ENCODE data around the gene PSEN2.

Gene PSEN2

DNA sequence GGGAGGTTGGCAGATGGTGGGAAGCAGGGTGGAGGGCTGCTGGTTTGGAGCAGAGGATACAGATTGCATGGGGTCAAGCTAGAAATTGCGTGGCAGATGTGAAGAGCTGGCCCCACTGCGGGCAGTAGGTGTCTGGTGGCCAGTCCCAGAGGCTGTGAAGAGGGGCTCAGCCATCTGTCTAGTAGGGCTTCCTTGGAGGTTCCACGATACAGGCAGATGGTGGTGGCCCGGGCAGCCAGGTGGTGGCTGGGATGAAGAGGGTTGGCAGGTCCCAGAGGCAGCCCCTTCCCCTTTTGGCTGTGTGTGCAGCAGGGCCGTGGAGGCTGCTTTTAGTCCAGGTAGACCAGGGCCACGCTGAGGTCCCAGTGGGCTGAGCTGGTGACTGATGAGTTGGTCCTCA, 16.6 kb downstream of the PSEN2 start:
- DNase-seq = no peak

GRCh38 chr1:226888021-226888420, 17.6 kb downstream of the PSEN2 start:
- no peak for DNase-seq

DNA sequence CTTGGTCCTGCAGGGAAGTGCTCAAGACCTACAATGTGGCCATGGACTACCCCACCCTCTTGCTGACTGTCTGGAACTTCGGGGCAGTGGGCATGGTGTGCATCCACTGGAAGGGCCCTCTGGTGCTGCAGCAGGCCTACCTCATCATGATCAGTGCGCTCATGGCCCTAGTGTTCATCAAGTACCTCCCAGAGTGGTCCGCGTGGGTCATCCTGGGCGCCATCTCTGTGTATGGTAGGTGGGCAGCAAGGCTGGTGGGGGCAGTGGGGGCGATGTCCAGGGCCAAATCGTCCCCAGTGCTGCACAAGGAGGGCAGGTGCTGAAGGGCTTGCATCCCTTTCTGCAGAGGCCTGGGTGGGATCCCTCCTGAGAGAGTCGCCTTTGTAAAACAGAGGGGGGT, 18.4 kb downstream of the PSEN2 start:
- DNase-seq = no peak

DNA sequence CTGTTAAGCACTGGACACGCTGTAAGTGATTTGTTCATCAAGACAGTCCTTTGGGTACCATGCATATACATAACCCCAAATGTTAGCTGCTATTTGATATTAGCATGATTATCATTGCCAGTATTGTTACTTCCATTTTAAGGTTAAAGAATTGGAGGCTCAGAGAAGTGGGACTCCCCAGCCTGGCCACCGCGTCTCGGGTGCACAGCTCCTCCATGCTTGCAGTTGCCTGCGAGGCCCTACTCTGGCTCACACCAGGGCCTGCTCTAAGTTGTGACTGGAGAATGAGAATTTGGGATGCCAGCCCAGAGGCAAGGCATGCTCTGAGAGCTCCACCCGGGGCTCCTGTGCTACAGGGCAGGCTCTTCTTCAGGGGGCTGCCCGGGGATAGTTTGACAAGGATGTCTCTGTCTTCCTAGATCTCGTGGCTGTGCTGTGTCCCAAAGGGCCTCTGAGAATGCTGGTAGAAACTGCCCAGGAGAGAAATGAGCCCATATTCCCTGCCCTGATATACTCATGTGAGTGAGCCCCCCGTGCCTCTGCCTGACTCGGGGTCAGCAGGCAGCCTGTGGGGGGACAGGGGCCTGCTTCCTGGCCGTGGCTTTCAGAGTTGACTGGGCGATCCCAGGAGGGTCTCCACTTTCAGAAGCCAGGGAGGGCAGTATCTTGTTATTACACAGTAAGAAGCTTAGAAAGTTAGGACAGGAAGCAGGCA, 19.4 kb downstream of the PSEN2 start:
- DNase-seq = no peak

GRCh38 chr1:226890331-226891108, 20.1 kb downstream of the PSEN2 start:
- no peak for DNase-seq

DNA sequence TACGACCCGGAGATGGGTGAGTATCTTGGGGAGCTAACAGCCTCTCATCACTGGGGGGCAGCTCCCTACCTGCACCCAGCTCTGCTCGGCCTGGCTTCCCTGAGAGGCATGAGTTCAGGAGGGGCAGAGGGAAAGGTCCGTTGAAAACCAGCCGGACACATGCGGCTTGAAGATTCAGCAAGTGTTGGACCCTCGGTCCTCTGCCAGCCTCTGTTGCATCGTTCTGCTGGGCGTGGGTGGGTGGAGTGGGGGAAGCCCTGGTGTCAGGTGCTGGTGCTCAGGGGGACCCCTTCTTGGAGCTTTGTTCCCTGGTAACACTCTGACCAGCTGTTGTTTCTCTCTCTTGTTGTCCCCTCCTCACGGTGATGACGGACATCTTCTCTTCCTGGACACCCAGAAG, 20.9 kb downstream of the PSEN2 start:
- DNase-seq = no peak

DNA sequence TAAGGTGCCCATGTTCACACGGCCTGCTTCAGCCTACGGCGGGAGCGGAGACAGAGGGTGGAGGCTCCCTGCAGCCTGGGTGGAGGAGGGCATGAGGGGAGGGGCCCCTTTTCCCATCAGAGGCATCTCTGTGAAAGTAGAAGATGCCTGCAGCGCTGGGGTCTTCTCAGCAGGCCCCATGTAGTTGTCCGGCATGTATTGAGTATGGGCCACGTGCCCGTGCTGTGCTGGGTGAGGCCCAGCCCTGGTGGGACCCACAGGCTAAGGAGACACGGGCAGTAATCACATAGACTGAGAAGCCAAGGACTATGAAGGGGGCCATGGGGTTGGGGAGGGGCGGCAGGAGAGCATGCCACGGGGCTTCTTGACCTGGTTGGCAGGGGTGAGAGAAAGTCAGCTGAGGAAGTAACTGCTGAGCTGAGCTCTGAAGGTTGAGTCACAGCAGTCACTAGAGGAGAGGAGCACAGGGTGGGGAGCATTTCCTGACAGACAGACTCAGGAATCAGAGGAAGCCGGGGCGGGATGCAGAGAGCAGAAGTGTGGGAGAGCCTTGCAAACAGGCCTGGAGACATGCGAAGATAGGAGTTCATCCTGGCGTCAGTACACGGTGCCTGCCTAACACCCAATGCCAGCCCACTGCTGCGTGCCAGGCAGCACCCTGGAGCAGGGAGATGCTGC, 21.6 kb downstream of the PSEN2 start:
- DNase-seq = no peak

GRCh38 chr1:226892524-226892875, 22.1 kb downstream of the PSEN2 start:
- DNase-seq = no peak

GRCh38 chr1:226893936-226894335, 23.5 kb downstream of the PSEN2 start:
- DNase-seq = no peak

DNA sequence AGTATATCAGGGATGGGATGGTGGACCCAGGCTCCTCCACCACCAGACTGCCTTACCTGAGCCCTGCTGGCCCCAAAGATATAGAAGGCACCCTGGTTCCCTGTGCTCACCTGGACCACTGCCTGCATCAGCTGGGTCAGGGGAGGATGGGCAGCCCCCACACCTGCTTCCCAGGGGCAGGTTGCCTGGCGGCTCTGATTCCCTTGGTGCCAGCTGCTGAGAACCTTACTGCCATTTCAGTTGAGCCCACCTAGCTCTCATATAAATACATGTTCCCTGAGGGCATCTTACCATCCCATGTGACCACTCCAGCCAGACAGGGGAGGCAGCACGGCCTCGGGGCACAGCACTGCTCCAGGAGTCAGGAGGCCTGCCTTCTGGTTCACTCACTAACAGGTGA, 24.4 kb downstream of the PSEN2 start:
- DNase-seq = no peak

- no peak for DNase-seq
Observed at GRCh38 chr1:226895644-226896043, 25.2 kb downstream of the PSEN2 start.

DNA sequence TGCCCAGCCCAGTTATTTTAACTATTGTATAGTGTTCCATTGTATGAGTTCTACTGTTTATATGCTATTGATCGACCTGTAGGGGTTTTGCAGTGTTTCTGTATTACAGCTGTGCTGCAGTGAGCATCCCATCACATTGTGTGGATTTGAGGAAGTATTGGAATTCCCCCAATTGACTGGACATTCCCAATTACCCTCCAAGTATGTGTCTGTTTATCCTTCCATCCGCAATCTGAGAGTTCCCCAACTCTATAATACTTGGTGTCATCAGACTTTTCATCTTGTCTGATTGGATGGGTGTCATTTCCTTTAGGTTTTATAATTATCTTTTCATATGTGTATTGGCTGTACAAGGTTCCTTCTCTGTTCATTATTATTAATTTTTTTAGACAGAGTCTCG, 27.8 kb downstream of the PSEN2 start:
- no peak for DNase-seq

DNA sequence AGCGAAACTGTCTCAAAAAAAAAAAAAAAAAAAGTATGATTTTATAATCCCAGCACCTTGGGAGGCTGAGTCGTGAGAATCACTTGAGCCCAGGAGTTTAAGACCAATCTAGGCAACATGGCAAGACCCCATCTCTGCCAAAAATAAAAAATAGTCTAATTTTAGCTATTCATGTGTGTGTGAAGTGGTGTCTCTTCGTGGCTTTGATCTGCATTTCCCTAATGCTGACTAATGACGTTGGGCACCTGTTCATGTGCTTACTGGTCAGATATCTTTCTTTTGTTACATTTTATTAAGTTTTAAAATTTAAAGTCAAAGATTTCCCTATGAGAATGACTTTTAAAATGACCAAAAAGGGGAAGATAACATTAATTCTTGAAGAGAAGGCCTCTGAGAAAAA, 31.0 kb downstream of the PSEN2 start:
- no peak for DNase-seq

GRCh38 chr1:226902601-226903000, 32.2 kb downstream of the PSEN2 start:
- no peak for DNase-seq

- DNase-seq = no peak
Observed at GRCh38 chr1:226903819-226904716, 33.7 kb downstream of the PSEN2 start.

DNA sequence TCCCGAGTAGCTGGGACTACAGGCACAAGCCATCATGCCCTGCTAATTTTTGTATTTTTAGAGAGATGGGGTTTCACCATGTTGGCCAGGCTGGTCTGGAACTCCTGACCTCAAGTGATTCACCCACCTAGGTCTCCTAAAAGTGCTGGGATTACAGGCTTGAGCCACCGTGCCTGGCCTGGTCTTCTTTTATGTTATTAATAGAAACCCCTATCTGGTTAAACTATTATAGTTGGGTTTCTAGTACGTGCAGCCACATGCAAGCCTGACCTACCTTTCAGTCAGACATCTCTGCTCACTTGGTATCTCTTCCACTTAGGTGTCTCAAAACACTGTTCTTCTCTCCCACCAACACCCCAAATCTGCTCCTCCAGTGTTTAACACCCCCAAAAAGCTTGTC, 34.4 kb downstream of the PSEN2 start:
- no peak for DNase-seq

DNA sequence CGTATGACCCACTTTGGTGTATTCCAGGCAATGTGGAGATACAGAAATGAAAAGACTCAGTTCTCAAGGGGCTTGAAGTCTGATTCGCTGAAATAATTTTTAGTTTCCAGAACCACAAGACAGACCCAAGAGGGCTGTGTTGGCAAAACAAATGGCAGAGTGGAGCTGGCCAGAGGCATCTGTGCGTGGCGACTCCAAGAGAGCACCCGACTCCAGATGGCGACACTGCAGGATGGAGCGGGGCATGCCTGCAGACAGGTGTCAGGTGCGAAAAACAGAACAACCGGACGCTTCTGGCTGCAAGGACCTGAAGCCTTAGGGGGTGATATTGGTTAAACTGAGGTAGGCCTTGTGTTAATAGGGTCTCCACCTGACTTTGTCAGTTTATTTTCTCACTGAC, 38.0 kb downstream of the PSEN2 start:
- DNase-seq = no peak

DNA sequence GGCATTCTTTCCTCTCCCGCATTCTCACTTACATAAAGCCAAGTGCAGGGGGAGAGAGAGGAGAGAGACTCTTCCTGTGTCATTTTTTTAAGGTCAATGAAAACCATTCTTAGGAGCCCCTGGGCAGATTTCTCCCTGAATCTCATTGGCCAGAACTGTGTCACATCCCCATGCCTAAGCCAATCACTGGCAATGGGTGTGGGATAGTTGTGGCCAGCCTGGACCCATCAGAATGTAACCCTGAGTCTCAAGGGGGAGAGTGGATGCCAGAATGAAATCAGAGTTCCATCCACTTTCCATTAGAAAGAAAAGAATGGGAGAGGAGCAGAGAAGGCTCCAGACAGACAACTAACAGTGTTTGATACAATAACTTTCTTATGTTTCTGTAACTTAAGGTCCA, 38.5 kb downstream of the PSEN2 start:
- no peak for DNase-seq

GRCh38 chr1:226912587-226913176, 42.3 kb downstream of the PSEN2 start:
- peak in 2 of 3 experiments; percentile 29 to 37 for DNase-seq

DNA sequence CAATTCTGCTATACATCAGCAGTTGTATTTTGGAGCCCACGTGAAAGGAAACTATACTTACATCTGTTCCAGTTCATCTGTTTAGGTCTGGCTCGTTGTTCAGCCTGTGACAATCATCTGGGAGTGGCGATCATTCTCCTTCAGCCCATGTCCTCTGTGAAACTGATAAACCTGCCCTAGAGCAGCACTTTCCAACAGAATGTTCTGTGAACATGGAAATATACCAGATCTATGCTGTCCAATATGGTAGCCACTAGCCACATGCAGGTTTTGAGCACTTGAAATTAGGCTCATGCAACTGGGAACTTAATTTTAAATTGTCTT, 45.2 kb downstream of the PSEN2 start:
- DNase-seq = no peak

DNA sequence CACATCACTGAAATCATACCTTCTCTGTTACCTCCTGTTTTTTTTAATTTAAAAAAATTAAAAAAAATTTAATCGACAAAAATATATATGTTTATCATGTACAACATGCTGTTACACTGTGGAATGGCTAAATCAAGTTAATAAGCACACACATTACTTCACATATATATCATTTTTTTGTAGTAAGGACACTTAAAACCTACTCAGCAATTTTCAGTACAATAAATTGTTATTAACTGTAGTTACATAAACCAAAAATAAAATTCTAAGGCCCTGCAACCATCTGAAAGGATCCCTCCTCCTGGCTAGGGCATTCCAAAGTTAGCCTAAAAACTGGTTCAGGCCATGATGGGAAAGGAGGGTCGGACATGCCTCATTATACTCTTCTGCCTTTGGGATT, 46.1 kb downstream of the PSEN2 start:
- DNase-seq = no peak

DNA sequence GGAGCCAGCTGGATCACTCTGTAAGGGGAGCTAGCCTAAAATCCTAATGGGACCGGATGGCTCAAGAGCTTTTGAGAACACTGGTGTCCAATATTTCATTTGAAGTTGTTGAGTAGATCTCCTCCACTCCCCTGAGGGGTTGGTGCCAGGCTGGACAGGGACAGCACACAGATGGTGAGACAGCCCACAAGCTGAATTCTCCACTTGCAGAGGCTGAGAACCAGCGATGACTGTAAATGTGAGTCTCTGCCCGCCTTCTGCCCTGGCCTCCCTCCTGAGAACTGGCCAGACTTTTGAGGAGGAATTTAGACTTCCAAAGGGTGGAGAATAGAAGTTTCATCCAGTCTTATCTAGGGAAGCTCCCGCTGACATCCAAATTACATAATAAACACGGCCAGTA, 49.2 kb downstream of the PSEN2 start:
- no peak for DNase-seq

GRCh38 chr1:226919995-226920394, 49.6 kb downstream of the PSEN2 start:
- DNase-seq = no peak

Data from NCI-H1417 (cell line).